Retinal pigment epithelial cell (primary cell): Measurements from ENCODE around the gene ITPK1.

Source experiments
- DNase-seq: peaks from one replicate; pipeline ENCODE4 v3.0.0-alpha.2; 2010; ENCODE audit warnings: low read depth
- H3K4me3 ChIP-seq: 2 replicates; pipeline ENCODE4 v1.5.1; 2011; ENCODE audit warnings: mild to moderate bottlenecking, low read length, control low read depth, moderate library complexity
- CTCF ChIP-seq: conservative IDR thresholded peaks from 2 replicates; pipeline ENCODE4 v1.5.1; 2011; ENCODE audit warnings: low read depth, low read length, control low read depth, inconsistent platforms

ITPK1 gene

GRCh38 chr14:93015064-93015463 lies 100.7 kb downstream of the ITPK1 start:
- no peak overlapping the region for H3K4me3 ChIP-seq
- TF ChIP-seq CTCF, result no peak
- no peak for DNase-seq

- no peak for TF ChIP-seq CTCF
- DNase-seq, result no peak
- no peak overlapping the region for H3K4me3 ChIP-seq
Measured at GRCh38 chr14:93014058-93015023, 101.4 kb downstream of the ITPK1 start.

GRCh38 chr14:93012951-93013719 lies 102.6 kb downstream of the ITPK1 start:
- TF ChIP-seq CTCF, result no peak
- no peak for DNase-seq
- H3K4me3 ChIP-seq, result no peak overlapping the region

- H3K4me3 ChIP-seq, result no peak overlapping the region
- DNase-seq, result no peak
- TF ChIP-seq CTCF, result no peak
Measured at GRCh38 chr14:93012506-93012905, 103.2 kb downstream of the ITPK1 start.

GRCh38 chr14:93011650-93012325 lies 103.9 kb downstream of the ITPK1 start:
- no peak for TF ChIP-seq CTCF
- DNase-seq, result no peak
- no peak overlapping the region for H3K4me3 ChIP-seq

GRCh38 chr14:93011141-93011529 lies 104.6 kb downstream of the ITPK1 start:
- no peak for DNase-seq
- no peak overlapping the region for H3K4me3 ChIP-seq
- TF ChIP-seq CTCF, result no peak
